Fibroblast of villous mesenchyme (primary cell): ENCODE measurements around the gene SLPI. TPM values are rescaled to one million over a fixed set of nuclear protein-coding genes. Genes with fewer than 3 reads are reported as not detected.
A peak's percentile ranks its signal among the peaks of the same experiment; 100 is the strongest.

ENCODE experiments used
- DNase-seq: peaks from one replicate; pipeline ENCODE4 v3.0.0-alpha.2; 2010; ENCODE audit warnings: low read depth
- H3K4me3 ChIP-seq: 2 replicates; pipeline ENCODE4 v1.5.1; 2011; ENCODE audit warnings: low read depth, mild to moderate bottlenecking, low read length
- CTCF ChIP-seq: IDR thresholded peaks from 2 replicates; pipeline ENCODE4 v1.5.1; 2012; ENCODE audit warnings: low read depth, mild to moderate bottlenecking, low read length; ENCODE audit not compliant: insufficient read depth
- total RNA-seq: library from RNA; depleted of rRNA; stranded (reverse); fragments of >200 nt; gene quantifications from 2 replicates; pipeline ENCODE4 v1.2.3, GENCODE V29; 2012

SLPI gene
- total RNA-seq, 1 donor, result not detected

GRCh38 chr20:45294659-45295058 is 40.3 kb upstream of the SLPI start:
- no peak overlapping the region for H3K4me3 ChIP-seq
- no peak for DNase-seq
- TF ChIP-seq CTCF, result no peak

GRCh38 chr20:45294003-45294368 is 39.6 kb upstream of the SLPI start:
- TF ChIP-seq CTCF, result no peak
- H3K4me3 ChIP-seq, result no peak overlapping the region
- DNase-seq, result no peak

GRCh38 chr20:45293041-45294002 is 39.0 kb upstream of the SLPI start:
- DNase-seq, result peak; percentile 67
- peak overlapping the region; percentile 59 for H3K4me3 ChIP-seq
- peak; percentile 97 for TF ChIP-seq CTCF

- TF ChIP-seq CTCF, result no peak
- H3K4me3 ChIP-seq, result no peak overlapping the region
- no peak for DNase-seq
Measured at GRCh38 chr20:45292343-45292742, 38.0 kb upstream of the SLPI start.

GRCh38 chr20:45291526-45291925 is 37.2 kb upstream of the SLPI start:
- no peak for TF ChIP-seq CTCF
- DNase-seq, result no peak
- H3K4me3 ChIP-seq, result no peak overlapping the region

GRCh38 chr20:45290677-45291355 is 36.5 kb upstream of the SLPI start:
- DNase-seq, result peak; percentile 65
- TF ChIP-seq CTCF, result peak; percentile 91
- H3K4me3 ChIP-seq, result no peak overlapping the region
